Ectodermal cell (in vitro differentiated cells): ENCODE results near the gene RUSF1.
"Not testable (repeated sequence)": the region's sequence is repeated elsewhere in the genome, so short reads cannot be mapped to it uniquely, and the experiment has no call there.

Source experiments
- H3K27ac ChIP-seq: 2 replicates; pipeline ENCODE4 v1.7.0; 2013; ENCODE audit warnings: mild to moderate bottlenecking, low read depth, low read length; ENCODE audit not compliant: insufficient read depth, poor library complexity, severe bottlenecking
- H3K27me3 ChIP-seq: 2 replicates; pipeline ENCODE4 v1.7.0; 2013; ENCODE audit warnings: mild to moderate bottlenecking, low read length; ENCODE audit not compliant: insufficient read depth, control insufficient read depth, poor library complexity, severe bottlenecking
- H3K36me3 ChIP-seq: one replicate; pipeline ENCODE4 v1.7.0; 2013; ENCODE audit warnings: low read length; ENCODE audit not compliant: control insufficient read depth, insufficient read depth
- H3K4me1 ChIP-seq: one replicate; pipeline ENCODE4 v1.7.0; 2013; ENCODE audit warnings: low read length; ENCODE audit not compliant: control insufficient read depth, insufficient read depth
- H3K4me3 ChIP-seq: 2 replicates; pipeline ENCODE4 v1.7.0; 2013; ENCODE audit warnings: low read depth, low read length, control low read depth; ENCODE audit not compliant: insufficient read depth
- H3K9me3 ChIP-seq: 2 replicates; pipeline ENCODE4 v1.7.0; 2013; ENCODE audit warnings: mild to moderate bottlenecking, low read length, moderate library complexity; ENCODE audit not compliant: control insufficient read depth
- WGBS, 2 experiments: methylation state at CpG; one replicate each; pipeline ENCODE4 v1.1.7; 2013; ENCODE audit warnings: missing lambda C conversion rate in 2 of 2; 5-methylcytosine and 5-hydroxymethylcytosine counted together

The RUSF1 gene

GRCh38 chr16:31487720-31488467 lies 20.3 kb downstream of the RUSF1 start:
- peaks cover 5% of the 10 kb centered on the region for H3K4me1 ChIP-seq
- WGBS, 2 experiments = 2% methylated on average over 60 of the region's 60 CpGs
- no peaks in the 10 kb centered on the region for H3K9me3 ChIP-seq
- H3K4me3 ChIP-seq = peak overlapping the region; percentile 48
- no peak overlapping the region for H3K27ac ChIP-seq
- peaks cover 58% of the 10 kb centered on the region for H3K27me3 ChIP-seq
- H3K36me3 ChIP-seq = no peaks in the 10 kb centered on the region

GRCh38 chr16:31487071-31487719 lies 21.0 kb downstream of the RUSF1 start:
- Histone ChIP-seq H3K4me3 (peak overlapping the region; percentile 48), H3K27me3 (peaks cover 59% of the 10 kb centered on the region)
- 10 to 12% methylated on average over 48 of the region's 48 CpGs for WGBS, 2 experiments

GRCh38 chr16:31486045-31486444 lies 22.1 kb downstream of the RUSF1 start:
- peaks cover 5% of the 10 kb centered on the region for H3K4me1 ChIP-seq
- 90 to 95% methylated on average over 5 of the region's 5 CpGs for WGBS, 2 experiments
- H3K9me3 ChIP-seq = no peaks in the 10 kb centered on the region
- H3K36me3 ChIP-seq = no peaks in the 10 kb centered on the region
- H3K4me3 ChIP-seq = no peak overlapping the region
- peaks cover 67% of the 10 kb centered on the region for H3K27me3 ChIP-seq
- H3K27ac ChIP-seq = no peak overlapping the region

More at GRCh38 chr16:31487071-31487719, 21.0 kb downstream of the RUSF1 start:
- H3K36me3 ChIP-seq = no peaks in the 10 kb centered on the region
- peaks cover 5% of the 10 kb centered on the region for H3K4me1 ChIP-seq
- H3K9me3 ChIP-seq = no peaks in the 10 kb centered on the region
- H3K27ac ChIP-seq = no peak overlapping the region

GRCh38 chr16:31485571-31485970 lies 22.6 kb downstream of the RUSF1 start:
- Histone ChIP-seq H3K4me3 (no peak overlapping the region), H3K27me3 (peaks cover 72% of the 10 kb centered on the region), H3K27ac (no peak overlapping the region), H3K4me1 (peaks cover 5% of the 10 kb centered on the region), H3K36me3 (no peaks in the 10 kb centered on the region), H3K9me3 (no peaks in the 10 kb centered on the region)
- 92 to 94% methylated on average over 17 of the region's 17 CpGs for WGBS, 2 experiments

- Histone ChIP-seq H3K9me3 (no peaks in the 10 kb centered on the region), H3K4me1 (peaks cover 5% of the 10 kb centered on the region), H3K4me3 (no peak overlapping the region), H3K27ac (no peak overlapping the region), H3K36me3 (no peaks in the 10 kb centered on the region), H3K27me3 (peaks cover 73% of the 10 kb centered on the region)
- 44% methylated on average over 14 of the region's 14 CpGs for WGBS, 2 experiments
Measured at GRCh38 chr16:31484491-31485171, 23.6 kb downstream of the RUSF1 start.

- not testable (repeated sequence) for H3K4me3 ChIP-seq, H3K4me1 ChIP-seq, H3K27ac ChIP-seq, H3K36me3 ChIP-seq, H3K9me3 ChIP-seq
- 84 to 96% methylated on average over 3 to 4 of the region's 4 CpGs for WGBS, 2 experiments
- H3K27me3 ChIP-seq = peaks cover 73% of the 10 kb centered on the region
Measured at GRCh38 chr16:31484048-31484447, 24.1 kb downstream of the RUSF1 start.

- no peaks in the 10 kb centered on the region for H3K9me3 ChIP-seq
- no peak within 1 kb of the TSS for H3K27ac ChIP-seq
- H3K4me1 ChIP-seq = peaks cover 5% of the 10 kb centered on the region
- H3K36me3 ChIP-seq = no peaks in the 10 kb centered on the region
- H3K27me3 ChIP-seq = peaks cover 65% of the 10 kb centered on the region
- 90 to 92% methylated on average over 4 of the region's 4 CpGs for WGBS, 2 experiments
- no peak within 1 kb of the TSS for H3K4me3 ChIP-seq
Measured at GRCh38 chr16:31483081-31483480, 25.1 kb downstream of the RUSF1 start, which contains the start of gene SLC5A2. Gene SLC5A2 (plus strand): TSS chr16:31483123. CDS start chr16:31483137, 14 bp downstream.

- H3K27ac ChIP-seq = no peak overlapping the region
- H3K36me3 ChIP-seq = no peaks in the 10 kb centered on the region
- no peaks in the 10 kb centered on the region for H3K9me3 ChIP-seq
- peaks cover 65% of the 10 kb centered on the region for H3K27me3 ChIP-seq
- H3K4me1 ChIP-seq = no peaks in the 10 kb centered on the region
- H3K4me3 ChIP-seq = no peak overlapping the region
- WGBS, 2 experiments = 82 to 85% methylated on average over 7 of the region's 7 CpGs
Measured at GRCh38 chr16:31480851-31481536, 27.2 kb downstream of the RUSF1 start.

GRCh38 chr16:31479751-31480150 lies 28.4 kb downstream of the RUSF1 start:
- Histone ChIP-seq H3K9me3 (no peaks in the 10 kb centered on the region), H3K4me1 (no peaks in the 10 kb centered on the region), H3K4me3 (no peak overlapping the region), H3K27ac (no peak overlapping the region), H3K27me3 (peaks cover 65% of the 10 kb centered on the region), H3K36me3 (no peaks in the 10 kb centered on the region)
- 93 to 94% methylated on average over 9 of the region's 9 CpGs for WGBS, 2 experiments
